Neural cell (in vitro differentiated cells): ENCODE measurements around the gene YWHAG. TPM values are rescaled to one million over a fixed set of nuclear protein-coding genes. Genes with fewer than 3 reads are reported as not detected.

Experiments used
- H2AFZ ChIP-seq: fragments of 200-600, 300-800 bp; sonication (generic), shearing (Covaris generic); 2 replicates; pipeline ENCODE4 v1.6.0; 2014; ENCODE audit warnings: low read depth, mild to moderate bottlenecking, antibody characterized with exemption, low read length, moderate library complexity
- H3F3A ChIP-seq: fragments of 200-600 bp; shearing (Covaris generic); 2 replicates; pipeline ENCODE4 v1.6.1; 2016; ENCODE audit warnings: mild to moderate bottlenecking, moderate library complexity, mixed read lengths, antibody characterized with exemption, low read length; ENCODE audit not compliant: insufficient read depth, poor library complexity, severe bottlenecking
- H3K27ac ChIP-seq: fragments of 200-600, 300-800 bp; sonication (generic), shearing (Covaris generic); 2 replicates; pipeline ENCODE4 v1.5.1; 2014; ENCODE audit warnings: mild to moderate bottlenecking, low read length, moderate library complexity
- H3K27me3 ChIP-seq: fragments of 300-800, 200-600 bp; sonication (generic), shearing (Covaris generic); 2 replicates; pipeline ENCODE4 v1.6.0; 2014; ENCODE audit warnings: mild to moderate bottlenecking, low read depth, low read length, moderate library complexity; ENCODE audit not compliant: insufficient read depth
- H3K36me3 ChIP-seq: fragments of 300-800, 200-600 bp; sonication (generic), shearing (Covaris generic); 2 replicates; pipeline ENCODE4 v1.5.1; 2014; ENCODE audit warnings: mild to moderate bottlenecking, antibody characterized with exemption, low read length, moderate library complexity; ENCODE audit not compliant: insufficient read depth
- H3K4me2 ChIP-seq: fragments of 300-800, 200-600 bp; sonication (generic), shearing (Covaris generic); 2 replicates; pipeline ENCODE4 v1.6.0; 2014; ENCODE audit warnings: mild to moderate bottlenecking, low read length
- H3K4me3 ChIP-seq: fragments of 300-800, 200-600 bp; sonication (generic), shearing (Covaris generic); 2 replicates; pipeline ENCODE4 v1.5.1; 2014; ENCODE audit warnings: mild to moderate bottlenecking, low read length, moderate library complexity
- H3K79me2 ChIP-seq: fragments of 200-600 bp; shearing (Covaris generic); replicated peaks from 2 replicates; pipeline ENCODE4 v1.6.0; 2014; ENCODE audit warnings: mild to moderate bottlenecking, low read length, moderate library complexity; ENCODE audit not compliant: insufficient read depth
- H3K9ac ChIP-seq: fragments of 300-800, 200-600 bp; sonication (generic), shearing (Covaris generic); 2 replicates; pipeline ENCODE4 v1.6.1; 2016; ENCODE audit warnings: mild to moderate bottlenecking, low read length, mixed read lengths
- H3K9me2 ChIP-seq: fragments of 200-600 bp; shearing (Covaris generic); 2 replicates; pipeline ENCODE4 v1.6.1; 2016; ENCODE audit warnings: mild to moderate bottlenecking, low read length, mixed read lengths; ENCODE audit not compliant: insufficient read depth
- H3K9me3 ChIP-seq: fragments of 200-600, 300-800 bp; sonication (generic), shearing (Covaris generic); 2 replicates; pipeline ENCODE4 v1.6.1; 2016; ENCODE audit warnings: mild to moderate bottlenecking, mixed run types, low read length, moderate library complexity, mixed read lengths
- H4K20me1 ChIP-seq: fragments of 200-600 bp; shearing (Covaris generic); 2 replicates; pipeline ENCODE4 v1.6.1; 2016; ENCODE audit warnings: mild to moderate bottlenecking, mixed run types; ENCODE audit not compliant: insufficient read depth
- EP300 ChIP-seq: fragments of 450-650 bp; conservative IDR thresholded peaks from 2 replicates; pipeline ENCODE4 v1.6.1; 2014; ENCODE audit warnings: antibody characterized with exemption, mild to moderate bottlenecking, moderate library complexity; ENCODE audit not compliant: poor library complexity, severe bottlenecking
- EZH2 ChIP-seq: fragments of 200-600, 300-800 bp; shearing (Covaris generic), sonication (generic); IDR thresholded peaks from 2 replicates; pipeline ENCODE4 v1.6.1; 2014; ENCODE audit warnings: antibody characterized with exemption, low read length, borderline replicate concordance, mild to moderate bottlenecking; ENCODE audit not compliant: insufficient read depth, poor library complexity, severe bottlenecking
- MXI1 ChIP-seq: fragments of 450-650 bp; conservative IDR thresholded peaks from 2 replicates; pipeline ENCODE4 v1.6.1; 2014; ENCODE audit warnings: antibody characterized with exemption, mild to moderate bottlenecking; ENCODE audit not compliant: poor library complexity, severe bottlenecking
- POLR2AphosphoS5 ChIP-seq: IDR thresholded peaks from 2 replicates; pipeline ENCODE4 v1.6.1; 2012
- RAD21 ChIP-seq: fragments of 450-650 bp; conservative IDR thresholded peaks from 2 replicates; pipeline ENCODE4 v1.6.1; 2014; ENCODE audit warnings: antibody characterized with exemption, mild to moderate bottlenecking, moderate library complexity
- SMC3 ChIP-seq: fragments of 450-650 bp; conservative IDR thresholded peaks from 2 replicates; pipeline ENCODE4 v1.6.1; 2014; ENCODE audit warnings: antibody characterized with exemption, mild to moderate bottlenecking, moderate library complexity; ENCODE audit not compliant: poor library complexity
- TAF1 ChIP-seq: IDR thresholded peaks from 2 replicates; pipeline ENCODE4 v1.6.1; 2012; ENCODE audit warnings: low read depth
- polyA plus RNA-seq: library from polyadenylated mRNA; depleted of rRNA; stranded (reverse); fragments of >200 nt; gene quantifications from 2 replicates; pipeline ENCODE4 v1.2.3, GENCODE V29; 2014
- TF ChIP-seq, protein P1 (sequence below): IDR thresholded peaks from 2 replicates; pipeline ENCODE4 v1.6.1; 2012; ENCODE audit warnings: borderline replicate concordance
- TF ChIP-seq, protein P2 (sequence below): fragments of 450-650 bp; IDR thresholded peaks from 2 replicates; pipeline ENCODE4 v1.5.1; 2014; ENCODE audit warnings: antibody characterized with exemption, mild to moderate bottlenecking, moderate library complexity; ENCODE audit not compliant: poor library complexity, severe bottlenecking

Gene YWHAG
- polyA plus RNA-seq, 1 donor from 2014 or later = 284 TPM

DNA sequence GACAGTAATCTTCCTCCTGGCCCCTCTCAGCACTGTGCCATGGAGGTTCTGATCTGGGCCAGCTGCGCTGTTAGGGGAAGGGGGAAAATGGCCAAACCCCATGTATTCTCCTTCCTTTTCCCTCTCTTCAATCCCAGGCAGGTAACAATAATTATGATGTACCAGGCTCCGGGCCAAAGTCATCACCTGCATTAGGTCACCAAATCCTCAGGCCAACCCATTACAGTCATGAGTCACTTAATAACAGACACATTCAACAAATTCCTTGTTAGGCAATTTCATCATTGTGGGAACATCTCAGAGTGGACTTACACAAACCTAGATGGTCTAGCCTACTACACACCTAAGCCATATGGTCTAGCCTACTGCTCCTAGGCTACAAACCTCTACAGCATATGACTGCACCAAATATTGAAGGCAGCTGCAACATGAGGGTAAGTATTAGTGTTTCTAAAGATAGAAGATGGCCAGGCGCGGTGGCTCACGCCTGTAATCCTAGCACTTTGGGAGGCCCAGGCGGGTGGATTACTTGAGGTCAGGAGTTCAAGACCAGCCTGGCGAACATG, 58.5 kb downstream of the YWHAG start:
- no peaks in the 10 kb centered on the region for H3K36me3 ChIP-seq
- H3K9me2 ChIP-seq = no peaks in the 10 kb centered on the region
- no peaks in the 10 kb centered on the region for H3K79me2 ChIP-seq
- TF ChIP-seq TAF1 (no peak), RAD21 (no peak), POLR2AphosphoS5 (no peak)
- TF ChIP-seq, protein P1, sequence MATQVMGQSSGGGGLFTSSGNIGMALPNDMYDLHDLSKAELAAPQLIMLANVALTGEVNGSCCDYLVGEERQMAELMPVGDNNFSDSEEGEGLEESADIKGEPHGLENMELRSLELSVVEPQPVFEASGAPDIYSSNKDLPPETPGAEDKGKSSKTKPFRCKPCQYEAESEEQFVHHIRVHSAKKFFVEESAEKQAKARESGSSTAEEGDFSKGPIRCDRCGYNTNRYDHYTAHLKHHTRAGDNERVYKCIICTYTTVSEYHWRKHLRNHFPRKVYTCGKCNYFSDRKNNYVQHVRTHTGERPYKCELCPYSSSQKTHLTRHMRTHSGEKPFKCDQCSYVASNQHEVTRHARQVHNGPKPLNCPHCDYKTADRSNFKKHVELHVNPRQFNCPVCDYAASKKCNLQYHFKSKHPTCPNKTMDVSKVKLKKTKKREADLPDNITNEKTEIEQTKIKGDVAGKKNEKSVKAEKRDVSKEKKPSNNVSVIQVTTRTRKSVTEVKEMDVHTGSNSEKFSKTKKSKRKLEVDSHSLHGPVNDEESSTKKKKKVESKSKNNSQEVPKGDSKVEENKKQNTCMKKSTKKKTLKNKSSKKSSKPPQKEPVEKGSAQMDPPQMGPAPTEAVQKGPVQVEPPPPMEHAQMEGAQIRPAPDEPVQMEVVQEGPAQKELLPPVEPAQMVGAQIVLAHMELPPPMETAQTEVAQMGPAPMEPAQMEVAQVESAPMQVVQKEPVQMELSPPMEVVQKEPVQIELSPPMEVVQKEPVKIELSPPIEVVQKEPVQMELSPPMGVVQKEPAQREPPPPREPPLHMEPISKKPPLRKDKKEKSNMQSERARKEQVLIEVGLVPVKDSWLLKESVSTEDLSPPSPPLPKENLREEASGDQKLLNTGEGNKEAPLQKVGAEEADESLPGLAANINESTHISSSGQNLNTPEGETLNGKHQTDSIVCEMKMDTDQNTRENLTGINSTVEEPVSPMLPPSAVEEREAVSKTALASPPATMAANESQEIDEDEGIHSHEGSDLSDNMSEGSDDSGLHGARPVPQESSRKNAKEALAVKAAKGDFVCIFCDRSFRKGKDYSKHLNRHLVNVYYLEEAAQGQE = no peak
- no peak overlapping the region for H3K9ac ChIP-seq
- no peak overlapping the region for H2AFZ ChIP-seq
- no peaks in the 10 kb centered on the region for H3F3A ChIP-seq
- H3K27me3 ChIP-seq = peaks cover 18% of the 10 kb centered on the region
- H3K4me2 ChIP-seq = no peak overlapping the region
- H3K9me3 ChIP-seq = no peaks in the 10 kb centered on the region
- no peak overlapping the region for H3K4me3 ChIP-seq
- H3K27ac ChIP-seq = no peak overlapping the region
- no peaks in the 10 kb centered on the region for H4K20me1 ChIP-seq

DNA sequence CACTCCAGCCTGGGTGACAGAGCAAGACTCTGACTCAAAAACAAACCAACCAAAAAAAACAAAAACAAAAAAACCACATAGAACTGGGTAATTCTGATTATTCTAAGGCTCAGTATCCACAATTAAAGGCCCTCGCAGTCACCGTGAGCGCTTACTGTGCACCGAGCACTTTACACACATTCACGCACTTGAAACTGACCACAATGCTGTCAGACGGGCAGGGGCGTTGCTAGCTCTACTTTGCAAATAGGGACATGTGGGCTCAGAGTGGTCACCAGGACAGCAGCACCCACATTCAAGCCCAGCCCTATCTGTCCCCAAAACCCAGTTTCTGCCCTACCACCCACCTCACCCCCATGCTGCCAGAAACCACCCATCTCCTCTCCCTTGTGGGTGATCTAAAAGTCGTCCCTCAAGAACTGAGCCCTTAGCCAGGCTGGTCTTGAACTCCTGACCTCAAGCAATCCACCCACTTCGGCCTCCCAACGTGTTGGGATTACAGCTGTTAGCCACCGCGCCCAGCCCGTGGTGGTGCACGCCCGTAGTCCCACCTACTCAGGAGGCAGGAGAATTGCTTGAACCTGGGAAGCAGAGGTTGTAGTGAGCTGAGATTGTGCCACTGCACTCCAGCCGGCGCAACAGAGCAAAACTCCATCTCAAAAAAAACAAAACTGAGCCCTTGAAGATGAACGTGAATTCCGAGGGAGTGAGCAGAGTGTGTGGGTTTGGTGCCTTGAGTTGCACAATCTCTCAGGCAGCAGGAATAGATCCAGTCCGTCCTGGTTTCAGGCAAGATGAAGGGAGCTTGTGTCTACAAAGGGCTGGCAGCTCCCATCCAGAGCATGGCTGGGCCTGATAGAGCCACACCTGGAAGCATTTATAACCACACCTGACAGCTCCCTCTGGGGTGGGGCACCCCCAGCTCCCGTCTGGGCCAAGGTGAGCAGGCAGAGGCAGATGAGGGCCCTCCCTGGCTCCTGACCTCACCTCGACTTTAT, 61.7 kb downstream of the YWHAG start:
- H3F3A ChIP-seq = no peaks in the 10 kb centered on the region
- H3K9me3 ChIP-seq = no peaks in the 10 kb centered on the region
- no peak overlapping the region for H3K27ac ChIP-seq
- H3K79me2 ChIP-seq = no peaks in the 10 kb centered on the region
- no peak overlapping the region for H2AFZ ChIP-seq
- H3K9me2 ChIP-seq = no peaks in the 10 kb centered on the region
- H4K20me1 ChIP-seq = no peaks in the 10 kb centered on the region
- no peaks in the 10 kb centered on the region for H3K36me3 ChIP-seq
- no peak overlapping the region for H3K4me2 ChIP-seq
- TF ChIP-seq POLR2AphosphoS5 (no peak), SMC3 (no peak), RAD21 (no peak), MXI1 (no peak), EP300 (no peak), EZH2 (no peak), TAF1 (no peak)
- TF ChIP-seq, protein P1 = no peak
- TF ChIP-seq, protein P2, sequence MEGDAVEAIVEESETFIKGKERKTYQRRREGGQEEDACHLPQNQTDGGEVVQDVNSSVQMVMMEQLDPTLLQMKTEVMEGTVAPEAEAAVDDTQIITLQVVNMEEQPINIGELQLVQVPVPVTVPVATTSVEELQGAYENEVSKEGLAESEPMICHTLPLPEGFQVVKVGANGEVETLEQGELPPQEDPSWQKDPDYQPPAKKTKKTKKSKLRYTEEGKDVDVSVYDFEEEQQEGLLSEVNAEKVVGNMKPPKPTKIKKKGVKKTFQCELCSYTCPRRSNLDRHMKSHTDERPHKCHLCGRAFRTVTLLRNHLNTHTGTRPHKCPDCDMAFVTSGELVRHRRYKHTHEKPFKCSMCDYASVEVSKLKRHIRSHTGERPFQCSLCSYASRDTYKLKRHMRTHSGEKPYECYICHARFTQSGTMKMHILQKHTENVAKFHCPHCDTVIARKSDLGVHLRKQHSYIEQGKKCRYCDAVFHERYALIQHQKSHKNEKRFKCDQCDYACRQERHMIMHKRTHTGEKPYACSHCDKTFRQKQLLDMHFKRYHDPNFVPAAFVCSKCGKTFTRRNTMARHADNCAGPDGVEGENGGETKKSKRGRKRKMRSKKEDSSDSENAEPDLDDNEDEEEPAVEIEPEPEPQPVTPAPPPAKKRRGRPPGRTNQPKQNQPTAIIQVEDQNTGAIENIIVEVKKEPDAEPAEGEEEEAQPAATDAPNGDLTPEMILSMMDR = no peak
- no peak overlapping the region for H3K9ac ChIP-seq
- H3K27me3 ChIP-seq = peaks cover 2% of the 10 kb centered on the region
- no peak overlapping the region for H3K4me3 ChIP-seq
